ENCODE results near the gene LKAAEAR1.
"Not testable (repeated sequence)": the region's sequence is repeated elsewhere in the genome, so short reads cannot be mapped to it uniquely, and the experiment has no call there.

LKAAEAR1 gene

GRCh38 chr20:64130271-64130670 lies 46.1 kb upstream of the LKAAEAR1 start:
- H3K36me3 ChIP-seq (ENCODE audit: insufficient read depth, low read length): no peaks in the 10 kb centered on the region
- no peak overlapping the region for H2AFZ ChIP-seq (ENCODE audit: low read length)
- no peak overlapping the region for H3K27ac ChIP-seq (ENCODE audit: low read depth, low read length, poor library complexity, severe bottlenecking)
- no peak overlapping the region for H3K4me3 ChIP-seq (ENCODE audit: low read depth, low read length, poor library complexity, severe bottlenecking)
- TF ChIP-seq EZH2 (IDR thresholded peaks at IDR 0.05; ENCODE audit: borderline replicate concordance, low read length) (no peak), CTCF (IDR thresholded peaks at IDR 0.05; ENCODE audit: low read length) (no peak)
- no peaks in the 10 kb centered on the region for H3K79me2 ChIP-seq (ENCODE audit: insufficient read depth, low read length)
- no peaks in the 10 kb centered on the region for H3F3A ChIP-seq (ENCODE audit: insufficient read depth, low read length)
- no peaks in the 10 kb centered on the region for H3K9me2 ChIP-seq (ENCODE audit: low read depth, low read length)
- no peaks in the 10 kb centered on the region for H4K20me1 ChIP-seq (ENCODE audit: insufficient read depth, low read length)
- no peaks in the 10 kb centered on the region for H3K9me3 ChIP-seq (ENCODE audit: low read length)
- no peak overlapping the region for H3K9ac ChIP-seq (ENCODE audit: low read length)
- no peaks in the 10 kb centered on the region for H3K4me1 ChIP-seq (ENCODE audit: insufficient read depth, low read length, severe bottlenecking)
- no peaks in the 10 kb centered on the region for H3K27me3 ChIP-seq (ENCODE audit: insufficient read depth, low read length)
- no peak overlapping the region for H3K4me2 ChIP-seq (ENCODE audit: low read length)

- no peak for TF ChIP-seq EZH2 (IDR thresholded peaks at IDR 0.05; ENCODE audit: borderline replicate concordance, low read length)
- TF ChIP-seq CTCF (IDR thresholded peaks at IDR 0.05; ENCODE audit: low read length): no peak
- Histone ChIP-seq H3F3A (ENCODE audit: insufficient read depth, low read length) (no peaks in the 10 kb centered on the region), H4K20me1 (ENCODE audit: insufficient read depth, low read length) (no peaks in the 10 kb centered on the region), H3K9me2 (ENCODE audit: low read depth, low read length) (no peaks in the 10 kb centered on the region), H3K79me2 (ENCODE audit: insufficient read depth, low read length) (no peaks in the 10 kb centered on the region), H3K4me3 (ENCODE audit: low read depth, low read length, poor library complexity, severe bottlenecking) (no peak overlapping the region), H3K9me3 (ENCODE audit: low read length) (no peaks in the 10 kb centered on the region), H3K4me1 (ENCODE audit: insufficient read depth, low read length, severe bottlenecking) (no peaks in the 10 kb centered on the region), H3K9ac (ENCODE audit: low read length) (no peak overlapping the region), H3K27ac (ENCODE audit: low read depth, low read length, poor library complexity, severe bottlenecking) (no peak overlapping the region), H3K36me3 (ENCODE audit: insufficient read depth, low read length) (no peaks in the 10 kb centered on the region), H3K27me3 (ENCODE audit: insufficient read depth, low read length) (no peaks in the 10 kb centered on the region), H3K4me2 (ENCODE audit: low read length) (no peak overlapping the region), H2AFZ (ENCODE audit: low read length) (no peak overlapping the region)
Measured at GRCh38 chr20:64129146-64129782, 45.1 kb upstream of the LKAAEAR1 start.

- H3K9me2 ChIP-seq (ENCODE audit: low read depth, low read length); H3K79me2 ChIP-seq (ENCODE audit: insufficient read depth, low read length); H3K36me3 ChIP-seq (ENCODE audit: insufficient read depth, low read length): not testable (repeated sequence)
Measured at GRCh38 chr20:64123517-64123916, 39.3 kb upstream of the LKAAEAR1 start.

GRCh38 chr20:64122927-64123326 lies 38.7 kb upstream of the LKAAEAR1 start:
- H2AFZ ChIP-seq (ENCODE audit: low read length); H3K4me3 ChIP-seq (ENCODE audit: low read depth, low read length, poor library complexity, severe bottlenecking); H3K4me2 ChIP-seq (ENCODE audit: low read length); H3K9me3 ChIP-seq (ENCODE audit: low read length); H3K36me3 ChIP-seq (ENCODE audit: insufficient read depth, low read length); H3K79me2 ChIP-seq (ENCODE audit: insufficient read depth, low read length); H4K20me1 ChIP-seq (ENCODE audit: insufficient read depth, low read length); H3K4me1 ChIP-seq (ENCODE audit: insufficient read depth, low read length, severe bottlenecking); H3K27me3 ChIP-seq (ENCODE audit: insufficient read depth, low read length); H3K9ac ChIP-seq (ENCODE audit: low read length); H3K9me2 ChIP-seq (ENCODE audit: low read depth, low read length); H3F3A ChIP-seq (ENCODE audit: insufficient read depth, low read length); H3K27ac ChIP-seq (ENCODE audit: low read depth, low read length, poor library complexity, severe bottlenecking): not testable (repeated sequence)

More at GRCh38 chr20:64123517-64123916, 39.3 kb upstream of the LKAAEAR1 start:
- H3F3A ChIP-seq (ENCODE audit: insufficient read depth, low read length); H3K27ac ChIP-seq (ENCODE audit: low read depth, low read length, poor library complexity, severe bottlenecking); H2AFZ ChIP-seq (ENCODE audit: low read length); H4K20me1 ChIP-seq (ENCODE audit: insufficient read depth, low read length); H3K4me3 ChIP-seq (ENCODE audit: low read depth, low read length, poor library complexity, severe bottlenecking); H3K4me1 ChIP-seq (ENCODE audit: insufficient read depth, low read length, severe bottlenecking); H3K27me3 ChIP-seq (ENCODE audit: insufficient read depth, low read length); H3K9me3 ChIP-seq (ENCODE audit: low read length); H3K9ac ChIP-seq (ENCODE audit: low read length); H3K4me2 ChIP-seq (ENCODE audit: low read length): not testable (repeated sequence)
